HS-27A (cell line): ENCODE results near the gene HORMAD2.
"Not testable (repeated sequence)": the region's sequence is repeated elsewhere in the genome, so short reads cannot be mapped to it uniquely, and the experiment has no call there.

Source experiments
- DNase-seq: peaks from one replicate; pipeline ENCODE4 v3.0.0-alpha.2; 2012; ENCODE audit warnings: low read depth, missing footprints

Gene HORMAD2

GRCh38 chr22:30057375-30057774 lies 22.9 kb upstream of the HORMAD2 start:
- no peak for DNase-seq

- DNase-seq = not testable (repeated sequence)
Observed at GRCh38 chr22:30059346-30060020, 20.8 kb upstream of the HORMAD2 start.

- not testable (repeated sequence) for DNase-seq
Observed at GRCh38 chr22:30061094-30061493, 19.2 kb upstream of the HORMAD2 start.

GRCh38 chr22:30062259-30062658 lies 18.0 kb upstream of the HORMAD2 start:
- DNase-seq = no peak

- DNase-seq = no peak
Observed at GRCh38 chr22:30062950-30063349, 17.3 kb upstream of the HORMAD2 start.

- no peak for DNase-seq
Observed at GRCh38 chr22:30064172-30064571, 16.1 kb upstream of the HORMAD2 start.

- DNase-seq = no peak
Observed at GRCh38 chr22:30073743-30074142, 6.5 kb upstream of the HORMAD2 start.

- no peak for DNase-seq
Observed at GRCh38 chr22:30074147-30074546, 6.1 kb upstream of the HORMAD2 start.

GRCh38 chr22:30074994-30075393 lies 5.3 kb upstream of the HORMAD2 start:
- DNase-seq = no peak

- no peak for DNase-seq
Observed at GRCh38 chr22:30077279-30077880, 2.9 kb upstream of the HORMAD2 start.

GRCh38 chr22:30078320-30079311 lies 1.6 kb upstream of the HORMAD2 start:
- no peak for DNase-seq

GRCh38 chr22:30080805-30081204 lies 541 bp downstream of the HORMAD2 start:
- no peak for DNase-seq

- DNase-seq = no peak
Observed at GRCh38 chr22:30086496-30086895, 6.2 kb downstream of the HORMAD2 start.

- DNase-seq = not testable (repeated sequence)
Observed at GRCh38 chr22:30087037-30087436, 6.8 kb downstream of the HORMAD2 start.

GRCh38 chr22:30087611-30088010 lies 7.3 kb downstream of the HORMAD2 start:
- DNase-seq = no peak

- no peak for DNase-seq
Observed at GRCh38 chr22:30088468-30088867, 8.2 kb downstream of the HORMAD2 start.

- DNase-seq = no peak
Observed at GRCh38 chr22:30089655-30089974, 9.4 kb downstream of the HORMAD2 start.

GRCh38 chr22:30092686-30093085 lies 12.4 kb downstream of the HORMAD2 start:
- no peak for DNase-seq

- no peak for DNase-seq
Observed at GRCh38 chr22:30094804-30095203, 14.5 kb downstream of the HORMAD2 start.

GRCh38 chr22:30097861-30098260 lies 17.6 kb downstream of the HORMAD2 start:
- no peak for DNase-seq

- DNase-seq = not testable (repeated sequence)
Observed at GRCh38 chr22:30100770-30101169, 20.5 kb downstream of the HORMAD2 start.

GRCh38 chr22:30104501-30105156 lies 24.4 kb downstream of the HORMAD2 start:
- no peak for DNase-seq
